HG03108 (cell line): ENCODE results near the gene ANKRD29.
"Not testable (repeated sequence)": the region's sequence is repeated elsewhere in the genome, so short reads cannot be mapped to it uniquely, and the experiment has no call there.

ENCODE experiments used
- ATAC-seq: cut with Tn5 transposase; IDR thresholded peaks from one replicate; pipeline ENCODE4 v1.9.1; 2021; ENCODE audit warnings: moderate library complexity; ENCODE audit not compliant: unreplicated experiment

Gene ANKRD29

DNA sequence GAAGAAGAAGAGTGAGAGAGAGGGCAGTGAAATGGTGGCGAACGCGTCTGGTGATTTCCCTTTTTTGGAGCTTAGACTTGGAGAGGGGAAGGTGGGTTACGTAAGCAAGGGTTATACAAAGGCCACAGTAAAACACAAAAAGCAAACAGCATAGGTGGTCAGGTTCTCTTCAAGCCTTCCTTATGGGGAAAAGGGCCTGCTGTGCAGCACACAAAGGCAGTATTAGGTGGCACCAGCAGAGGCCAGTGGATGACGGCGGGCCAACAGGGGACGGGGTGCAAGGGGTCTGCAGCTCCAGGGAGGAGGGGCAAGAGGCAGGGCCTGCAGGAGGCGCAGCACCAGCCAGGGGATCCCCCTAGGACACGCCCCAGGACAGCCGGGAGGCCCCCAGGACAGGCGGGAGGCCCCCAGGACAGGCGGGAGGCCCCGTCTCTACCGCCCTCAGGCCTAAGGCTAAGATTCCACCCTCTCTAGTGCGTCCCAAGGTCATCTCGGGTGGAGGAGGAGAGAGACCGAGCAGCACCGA, 43.8 kb downstream of the ANKRD29 start:
- ATAC-seq: peak; percentile 40

DNA sequence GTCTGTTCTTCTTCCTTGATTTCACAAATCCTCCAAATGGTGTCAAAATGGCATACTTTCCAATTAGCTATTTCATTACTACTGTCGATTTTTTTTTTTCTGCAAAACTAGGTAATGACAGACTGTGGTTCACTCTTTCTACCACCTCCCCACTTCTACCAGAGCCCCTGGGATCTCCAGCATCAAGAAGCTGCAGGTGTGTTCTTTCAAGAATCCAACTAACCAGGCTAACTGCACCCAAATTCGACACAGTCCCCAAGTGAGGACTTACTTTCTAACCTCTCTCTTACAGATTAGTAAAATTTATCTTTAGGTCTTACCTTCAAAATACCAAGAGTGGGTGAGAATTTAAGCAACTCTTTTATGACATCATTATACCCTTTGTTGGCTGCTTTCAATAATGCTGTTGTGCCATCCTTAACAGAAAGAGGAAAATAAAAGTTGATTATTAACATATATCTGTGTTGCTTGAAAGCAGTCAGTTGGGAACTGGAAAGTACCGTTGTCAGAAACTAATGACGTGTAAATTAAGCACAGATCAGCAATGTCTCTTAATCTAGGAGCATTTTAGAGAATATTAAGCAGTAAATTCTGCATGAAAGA, 45.2 kb downstream of the ANKRD29 start:
- peak; percentile 55 for ATAC-seq

DNA sequence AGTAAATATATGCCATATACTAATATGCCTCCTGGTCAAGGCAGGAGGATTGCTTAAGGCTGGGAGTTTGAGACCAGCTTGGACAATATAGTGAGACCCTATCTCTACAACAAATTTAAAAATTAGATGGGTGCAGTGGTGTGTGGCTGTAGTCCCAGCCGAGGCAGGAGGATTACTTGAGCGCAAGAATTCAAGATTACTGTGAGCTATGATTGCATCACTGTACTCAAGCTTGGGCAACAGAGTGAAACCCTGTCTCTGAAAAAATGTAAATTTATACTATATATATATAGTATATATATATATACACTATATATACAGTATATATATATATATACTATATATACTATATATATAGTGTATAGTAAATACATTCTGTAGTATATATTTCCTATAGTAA, 46.5 kb downstream of the ANKRD29 start:
- ATAC-seq: no peak

DNA sequence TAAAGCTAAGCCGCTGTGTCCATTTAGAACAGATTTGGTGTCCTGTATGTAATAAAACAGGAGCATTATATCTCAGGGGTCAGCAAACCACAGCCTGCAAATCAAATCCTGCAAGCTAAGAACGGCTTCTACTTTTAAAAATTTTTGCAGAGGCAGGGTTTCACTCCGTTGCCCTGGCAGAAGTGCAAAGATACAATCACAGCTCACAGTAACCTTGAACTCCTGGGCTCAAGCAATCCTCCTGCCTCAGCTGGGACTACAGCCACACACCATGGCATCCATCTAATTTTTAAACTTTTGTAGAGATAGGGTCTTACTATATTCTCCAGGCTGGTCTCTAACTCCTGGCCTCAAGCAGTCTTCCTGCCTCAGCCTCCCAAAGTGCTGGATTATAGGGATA, 47.8 kb downstream of the ANKRD29 start:
- no peak for ATAC-seq

DNA sequence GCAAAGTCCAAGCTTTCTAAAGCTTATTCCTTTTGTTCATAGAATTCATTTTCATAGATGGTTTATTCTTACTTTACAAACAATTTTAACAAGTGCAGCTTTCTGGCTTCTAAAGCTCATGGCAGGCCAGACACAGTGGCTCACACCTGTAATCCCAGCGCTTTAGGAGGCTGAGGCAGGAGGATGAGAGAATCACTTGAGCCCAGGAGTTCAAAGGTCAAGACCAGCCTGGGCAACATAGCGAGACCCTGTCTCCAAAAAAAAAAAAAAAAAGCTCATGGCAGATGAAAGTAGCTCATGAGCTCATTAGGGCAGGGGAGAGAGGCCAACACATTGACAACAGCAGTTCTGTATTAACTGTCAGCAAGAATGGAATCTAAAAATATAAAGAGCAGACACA, 48.3 kb downstream of the ANKRD29 start:
- ATAC-seq: no peak

DNA sequence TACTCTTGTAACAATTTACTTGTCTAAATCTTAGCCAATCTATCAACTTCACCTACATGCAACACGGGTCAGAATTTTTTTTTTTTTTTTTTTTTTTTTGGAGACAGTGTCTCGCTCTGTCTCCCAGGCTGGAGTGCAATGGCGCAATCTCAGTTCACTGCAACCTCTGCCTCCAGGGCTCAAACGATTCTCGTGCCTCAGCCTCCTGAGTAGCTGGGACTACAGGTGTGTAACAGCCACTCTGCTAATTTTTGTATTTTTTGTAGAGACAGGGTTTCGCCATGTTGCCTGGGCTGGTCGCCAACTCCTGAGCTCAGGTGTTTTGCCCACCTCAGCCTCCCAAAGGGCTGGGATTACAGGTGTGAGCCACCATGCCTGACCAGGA, 49.6 kb downstream of the ANKRD29 start:
- ATAC-seq: not testable (repeated sequence)

DNA sequence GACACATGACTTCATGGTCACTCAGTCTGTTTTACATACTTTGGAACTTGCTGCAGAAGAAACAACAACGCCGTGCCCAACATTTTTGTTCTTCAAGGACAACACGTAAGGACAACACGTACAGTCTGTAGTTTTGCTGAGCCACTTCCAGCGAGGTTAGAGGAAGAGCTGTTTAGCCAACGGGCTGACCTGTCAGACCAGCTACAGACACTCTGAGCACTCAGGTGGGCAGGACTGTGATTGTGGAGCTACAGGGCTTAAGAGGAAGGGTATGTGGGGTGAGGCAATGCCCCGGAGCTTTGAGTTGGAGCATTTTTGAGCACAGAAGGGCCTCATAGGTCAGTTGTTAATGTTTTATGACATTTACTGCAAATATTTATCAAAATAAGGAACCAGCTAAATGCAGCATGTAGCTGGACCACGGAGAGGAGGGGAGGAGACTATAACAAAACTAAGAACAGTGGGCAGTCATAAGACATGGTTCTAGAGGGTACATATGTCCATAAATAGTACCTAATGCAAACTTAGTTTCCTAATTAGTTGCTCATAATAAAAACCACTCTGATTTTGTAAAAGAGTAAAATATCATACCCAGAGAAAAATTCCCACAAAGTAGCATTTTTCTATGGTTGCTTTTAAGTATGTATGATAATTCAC, 50.1 kb downstream of the ANKRD29 start:
- no peak for ATAC-seq

DNA sequence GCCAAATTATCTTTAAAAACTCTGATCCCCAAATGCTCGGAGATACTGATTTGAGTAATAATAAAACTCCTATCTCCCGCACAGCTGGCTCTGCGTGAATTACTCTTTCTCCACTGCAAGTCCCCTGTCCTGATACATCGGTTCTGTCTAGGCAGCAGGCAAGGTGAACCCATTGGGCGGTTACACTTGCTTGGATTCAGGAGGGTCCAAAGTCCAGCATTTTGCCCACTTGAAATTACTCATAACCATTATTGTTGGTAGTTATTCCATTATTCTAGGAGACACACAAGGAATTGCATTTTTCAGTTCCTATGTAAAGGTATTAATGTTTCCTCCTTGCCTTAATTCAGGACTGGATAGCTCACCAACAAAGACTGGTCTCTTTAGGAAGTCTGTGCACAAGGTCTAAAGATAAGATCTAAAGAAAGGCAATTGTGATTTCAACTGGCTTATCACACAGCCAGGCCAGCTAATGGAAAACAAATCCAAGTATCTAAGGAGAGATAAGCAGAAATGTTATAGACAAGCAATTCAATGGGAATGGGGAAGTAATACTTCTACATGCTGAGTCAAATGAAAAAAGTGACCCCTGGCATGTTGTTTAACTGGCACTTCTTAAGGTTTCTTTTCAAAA, 53.2 kb downstream of the ANKRD29 start:
- ATAC-seq: no peak

DNA sequence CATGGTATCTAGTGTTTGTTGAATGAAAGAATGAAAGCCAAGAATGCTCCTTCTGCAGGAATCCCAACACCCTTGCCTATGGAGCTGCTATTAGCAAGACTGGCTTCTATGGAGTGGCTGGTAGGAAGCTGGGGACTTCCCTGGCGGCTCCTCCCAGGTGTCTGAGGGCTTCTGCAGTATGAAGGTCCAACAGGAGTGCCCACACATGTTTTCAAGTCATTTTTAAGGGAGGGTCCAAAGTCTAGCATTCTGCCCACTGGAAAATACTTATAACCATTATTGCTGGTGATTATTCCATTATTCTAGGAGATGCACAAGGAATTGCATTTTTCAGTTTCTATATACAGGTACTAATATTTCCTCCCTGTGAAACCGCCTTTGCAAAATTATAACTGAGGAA, 54.5 kb downstream of the ANKRD29 start:
- no peak for ATAC-seq

DNA sequence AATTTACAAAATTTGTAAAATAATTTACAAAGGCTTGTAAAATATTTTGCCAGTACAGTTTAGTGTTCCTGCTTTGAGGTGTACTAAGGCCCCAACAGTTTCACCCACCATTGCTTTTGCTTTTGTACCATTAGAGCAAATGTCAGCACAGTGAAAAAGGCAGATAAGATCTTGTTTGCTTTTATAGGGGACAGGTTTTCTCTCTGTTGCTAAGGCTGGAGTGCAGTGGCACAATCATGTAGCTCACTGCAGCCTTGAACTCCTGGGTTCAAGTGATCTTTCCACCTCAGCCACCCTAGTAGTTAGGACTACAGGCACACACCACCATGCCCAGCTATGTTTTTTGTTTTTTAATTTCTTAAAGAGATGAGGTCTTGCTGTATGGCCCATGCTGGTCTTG, 56.8 kb downstream of the ANKRD29 start:
- ATAC-seq: no peak

DNA sequence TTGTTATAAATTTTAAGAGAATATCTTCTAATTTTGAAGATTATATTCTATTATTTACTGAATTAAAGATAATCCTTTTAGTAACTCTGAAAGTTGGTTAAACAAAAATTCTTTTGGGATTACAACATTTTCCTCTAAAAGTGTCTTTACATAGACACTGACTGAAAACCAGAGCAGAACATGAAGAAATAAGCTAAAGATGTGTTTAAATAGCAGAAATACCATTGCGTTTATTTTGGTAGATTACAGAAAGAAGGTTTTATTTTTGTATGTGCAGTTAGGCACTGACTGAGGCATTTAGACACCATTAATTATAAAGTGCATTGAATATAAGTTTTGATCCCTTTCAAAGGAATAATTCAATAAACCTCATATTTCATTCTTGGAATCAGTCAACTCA, 62.9 kb downstream of the ANKRD29 start:
- no peak for ATAC-seq

DNA sequence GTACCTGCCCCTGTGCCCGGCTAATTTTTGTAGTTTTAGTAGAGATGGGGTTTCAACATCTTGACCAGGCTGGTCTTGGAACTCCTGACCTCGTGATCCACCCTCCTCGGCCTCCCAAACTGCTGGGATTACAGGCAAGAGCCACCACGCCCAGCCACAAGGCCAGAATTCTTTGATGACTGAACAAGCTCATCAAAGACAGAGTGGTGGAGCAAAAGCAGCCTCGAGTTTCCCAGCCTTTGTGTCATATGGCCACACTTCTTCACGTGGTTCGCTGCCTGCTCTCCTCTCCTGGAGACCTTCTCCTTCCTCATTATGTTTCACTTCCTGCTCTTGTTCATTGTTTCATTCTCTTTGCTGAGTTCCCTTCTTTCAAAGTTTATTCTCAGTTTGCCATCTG, 66.5 kb downstream of the ANKRD29 start:
- ATAC-seq: no peak

DNA sequence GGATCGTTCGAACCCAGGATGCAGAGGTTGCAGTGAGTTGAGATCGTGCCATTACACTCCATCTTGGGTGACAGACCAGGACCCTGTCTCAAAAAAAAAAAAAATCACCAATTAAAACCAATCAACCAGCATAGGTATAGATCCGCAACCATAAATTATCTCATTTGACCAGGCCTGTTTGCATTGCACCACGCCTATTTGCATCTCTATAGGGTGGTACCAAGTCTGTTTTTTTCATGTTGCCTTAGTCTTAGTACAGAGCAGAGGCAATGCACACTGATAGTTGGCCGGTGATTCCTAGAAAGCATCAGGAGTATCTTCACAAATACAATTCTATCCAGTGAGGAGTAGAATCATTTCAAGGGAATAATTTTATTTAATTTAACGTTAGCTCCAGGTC, 67.1 kb downstream of the ANKRD29 start:
- no peak for ATAC-seq

DNA sequence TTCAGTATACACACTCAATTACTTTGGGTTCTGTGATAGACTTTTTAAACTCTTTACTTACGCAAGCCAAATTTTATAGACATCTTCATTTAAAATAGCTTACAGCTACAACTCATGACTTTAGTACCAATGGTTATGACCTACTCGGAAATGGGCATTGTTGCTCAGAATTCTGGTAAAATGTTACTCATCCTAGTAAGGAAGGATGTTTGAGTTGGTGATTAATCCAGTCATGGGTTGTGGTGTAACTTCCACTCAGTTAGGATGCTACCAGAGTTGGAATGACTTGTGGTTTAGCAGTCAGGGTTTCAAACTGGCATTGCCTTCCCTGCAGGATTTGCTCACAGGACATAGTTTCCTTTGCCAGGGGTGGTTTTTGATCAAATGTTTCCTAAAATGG, 69.0 kb downstream of the ANKRD29 start:
- ATAC-seq: no peak

DNA sequence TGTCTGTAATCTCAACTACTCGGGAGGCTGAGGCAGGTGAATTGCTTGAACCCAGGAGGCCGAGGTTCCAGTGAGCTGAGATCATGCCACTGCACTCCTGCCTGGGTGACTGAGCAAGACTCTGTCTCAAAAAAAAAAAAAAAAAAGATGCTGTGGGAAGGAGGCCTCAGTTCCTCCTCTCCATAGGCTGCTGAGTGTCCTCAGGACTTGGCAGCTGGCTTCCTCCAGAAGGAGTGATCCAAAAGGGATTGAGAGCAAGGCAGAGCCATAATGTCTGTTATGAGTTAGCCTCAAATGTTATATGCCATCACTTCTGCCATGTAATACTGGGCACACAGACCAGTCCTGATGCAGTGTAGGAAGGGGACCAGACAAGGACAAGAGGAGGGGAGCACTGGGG, 69.8 kb downstream of the ANKRD29 start:
- no peak for ATAC-seq

DNA sequence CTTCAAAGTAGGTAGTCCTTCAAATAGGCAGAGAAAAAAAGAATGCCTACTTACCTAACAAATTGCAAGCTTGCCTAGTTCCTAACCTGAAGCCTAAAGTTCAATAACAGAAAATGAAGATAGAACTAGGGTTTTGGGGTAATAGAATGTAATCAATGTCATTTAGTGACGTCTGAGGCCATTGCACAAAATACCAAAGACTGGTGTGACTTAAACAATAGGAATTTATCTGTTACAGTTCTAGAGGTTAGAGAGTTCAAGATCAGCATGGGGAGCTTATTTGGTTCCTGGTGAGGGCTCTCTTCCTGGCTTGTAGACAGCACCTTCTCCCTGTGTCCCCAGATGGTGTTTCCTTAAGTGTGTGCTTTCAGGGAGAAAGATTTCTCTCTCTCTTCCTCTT, 71.7 kb downstream of the ANKRD29 start:
- no peak for ATAC-seq

DNA sequence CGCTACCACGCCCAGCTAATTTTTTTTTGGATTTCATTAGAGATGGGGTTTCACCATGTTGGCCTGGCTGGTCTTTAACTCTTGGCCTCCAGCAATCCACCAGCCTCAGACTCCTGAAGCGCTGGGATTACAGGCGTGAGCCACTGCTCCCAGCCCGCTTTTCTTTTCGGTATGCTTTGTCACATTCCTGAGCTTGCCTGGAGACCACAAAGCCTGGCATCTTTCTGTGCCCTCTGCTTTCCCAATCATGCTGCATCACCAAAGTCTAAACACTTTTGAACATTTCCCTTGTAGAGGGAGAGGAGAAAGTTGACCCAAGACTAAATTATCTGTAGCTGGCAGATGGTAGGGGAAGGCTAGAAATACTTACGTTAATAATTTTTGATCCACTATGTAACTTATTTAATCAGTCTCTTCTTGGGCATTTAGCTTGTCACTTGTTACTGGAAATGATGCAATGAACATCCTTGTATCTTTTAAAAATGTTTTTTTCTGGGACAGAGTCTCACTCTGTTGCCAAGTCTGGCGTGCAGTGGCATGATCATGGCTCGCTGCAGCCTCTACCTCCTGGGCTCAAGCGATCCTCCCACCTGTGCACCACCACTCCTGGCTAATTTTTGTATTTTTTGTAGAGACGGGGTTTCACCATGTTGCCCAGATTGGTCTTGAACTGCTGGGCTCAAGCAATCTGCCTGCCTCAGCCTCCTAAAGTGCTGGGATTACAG, 73.7 kb downstream of the ANKRD29 start:
- ATAC-seq: no peak

DNA sequence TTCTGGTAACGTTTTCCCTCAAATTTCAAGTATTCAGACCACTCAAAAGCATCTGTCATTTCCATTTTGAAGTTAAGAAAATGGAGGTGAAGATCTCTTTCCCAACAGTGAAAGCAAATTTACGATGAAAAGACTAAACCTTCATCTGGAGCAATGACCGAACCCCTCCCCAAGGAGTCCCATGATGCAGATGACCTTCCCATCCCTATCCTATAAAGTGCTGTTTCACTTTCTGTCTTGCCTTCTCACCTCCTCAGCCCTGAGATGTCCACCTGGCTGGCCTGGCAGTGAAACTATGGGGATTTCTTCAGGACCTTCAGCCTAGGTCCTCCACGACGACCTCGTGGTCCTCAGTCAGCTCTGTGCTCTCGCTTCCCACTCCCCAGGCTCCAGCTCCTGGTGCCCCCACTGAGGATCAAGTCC, 75.5 kb downstream of the ANKRD29 start:
- ATAC-seq: no peak

DNA sequence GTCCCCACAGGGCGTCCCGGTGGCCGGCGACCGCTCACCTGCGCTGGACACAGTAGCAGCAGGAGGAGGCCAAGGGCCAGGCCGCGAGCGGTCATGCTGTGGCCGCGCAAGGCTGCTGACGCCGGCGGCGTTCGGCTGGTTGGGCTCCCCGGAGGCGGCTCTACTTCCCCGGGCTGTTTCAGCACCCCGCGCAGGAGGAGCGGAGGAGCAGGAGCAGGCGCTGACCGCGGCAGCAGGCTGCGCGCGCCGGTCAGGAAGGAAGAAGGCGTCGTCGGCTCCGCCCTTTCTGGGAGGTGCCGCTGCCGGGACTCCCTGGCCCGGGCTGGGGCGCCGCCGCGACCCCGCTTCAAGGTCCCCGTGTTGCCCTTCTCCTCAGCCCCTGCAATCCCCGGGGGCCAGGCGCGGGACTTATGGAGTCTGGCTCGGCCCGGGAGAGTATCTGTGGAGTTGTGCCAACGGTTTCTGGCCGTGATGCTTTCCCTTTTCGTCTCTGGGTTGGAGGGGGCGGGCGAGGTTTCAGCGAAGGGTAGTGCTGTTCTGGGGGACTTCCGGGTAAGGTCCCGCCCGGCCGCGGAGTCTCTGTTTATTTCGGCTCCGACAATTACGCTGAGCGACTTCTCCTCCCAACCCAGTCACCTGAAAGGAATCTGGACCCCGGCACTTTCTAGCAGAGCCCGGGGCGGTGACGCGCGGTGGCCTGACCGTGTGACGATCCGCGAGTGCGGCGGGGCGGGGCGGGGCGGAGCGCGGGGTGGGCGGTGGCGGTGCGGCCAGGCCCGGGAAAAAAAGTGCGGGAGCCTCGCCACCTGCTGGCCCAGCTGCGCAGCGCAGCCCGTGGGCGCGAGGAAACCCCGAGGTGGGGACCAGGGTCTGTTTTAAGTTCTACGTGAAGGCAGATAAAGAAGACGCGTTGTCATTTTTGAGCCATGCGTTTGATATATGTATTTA, 76.2 kb downstream of the ANKRD29 start, which contains the start of gene NPC1:
Gene NPC1 (minus strand): TSS at position 258 of the 948 bp plus-strand sequence. CDS start 163 bp downstream, at position 95.
- peak; percentile 92 for ATAC-seq

DNA sequence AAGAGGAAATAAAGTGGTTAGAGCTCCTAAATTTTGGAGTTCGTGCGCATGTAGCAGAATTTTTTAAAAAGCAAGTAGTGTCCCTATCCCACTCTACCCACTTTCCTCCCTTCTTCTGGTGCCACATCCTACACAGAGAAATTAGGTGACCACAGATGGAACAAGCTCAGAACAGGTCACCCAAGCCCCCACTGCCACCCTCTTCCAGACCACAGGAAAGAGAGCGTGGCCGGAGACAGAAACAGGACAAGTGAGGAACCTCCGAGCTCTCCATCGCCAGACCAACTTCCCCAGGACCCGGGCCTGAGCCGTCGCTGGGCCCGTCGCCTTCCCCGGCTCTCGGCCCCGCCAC, 76.8 kb downstream of the ANKRD29 start:
- peak; percentile 11 for ATAC-seq
